ENCODE data around the gene CCNDBP1. TPM values are rescaled to one million over a fixed set of nuclear protein-coding genes. Genes with fewer than 3 reads are reported as not detected.

CCNDBP1 gene
- total RNA-seq, 1 experiment from 2014 or later, result 20.4 TPM

DNA sequence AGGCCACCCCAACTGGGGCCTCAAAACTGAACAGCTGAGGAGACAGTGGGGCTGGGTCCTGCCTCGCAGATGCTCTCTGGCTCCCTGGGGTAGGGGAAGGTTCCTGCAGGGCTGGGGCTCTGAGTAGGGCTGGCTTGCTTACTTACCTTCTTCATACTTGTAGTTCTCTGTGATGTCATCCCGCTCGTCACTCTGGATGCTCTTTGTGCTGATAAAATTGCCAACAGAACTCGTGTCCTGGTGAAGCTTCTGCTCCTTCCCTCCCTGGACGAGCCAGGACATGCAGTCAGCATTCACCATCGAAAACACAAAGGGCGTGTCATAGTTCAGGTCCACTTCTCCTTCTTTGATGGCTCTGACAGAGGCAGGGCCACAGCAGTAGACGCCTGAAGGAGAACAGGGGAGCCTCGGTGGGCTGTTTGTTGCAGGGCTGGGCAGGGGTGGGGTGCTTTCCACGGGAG lies 53.5 kb downstream of the CCNDBP1 start:
- CTCF ChIA-PET, result interaction anchor here (0.6 to 1.6 kb wide), 4 partner anchors 13 to 34 kb away, joined by 3 to 4 read pairs (median 4); no protein-coding TSS in a partner anchor
- H3K27ac Mint-ChIP-seq, result no peak overlapping the region
- no peaks in the 10 kb centered on the region for H3K9me3 Mint-ChIP-seq
- no peaks in the 10 kb centered on the region; the same call in 1 of the 2 replicates for H3K27me3 Mint-ChIP-seq (ENCODE audit: low read depth)
- POLR2A ChIA-PET, result no interaction called here
- no peaks in the 10 kb centered on the region for H3K4me1 Mint-ChIP-seq
- no peak overlapping the region for H3K4me3 Mint-ChIP-seq
- TF ChIP-seq, protein P1, sequence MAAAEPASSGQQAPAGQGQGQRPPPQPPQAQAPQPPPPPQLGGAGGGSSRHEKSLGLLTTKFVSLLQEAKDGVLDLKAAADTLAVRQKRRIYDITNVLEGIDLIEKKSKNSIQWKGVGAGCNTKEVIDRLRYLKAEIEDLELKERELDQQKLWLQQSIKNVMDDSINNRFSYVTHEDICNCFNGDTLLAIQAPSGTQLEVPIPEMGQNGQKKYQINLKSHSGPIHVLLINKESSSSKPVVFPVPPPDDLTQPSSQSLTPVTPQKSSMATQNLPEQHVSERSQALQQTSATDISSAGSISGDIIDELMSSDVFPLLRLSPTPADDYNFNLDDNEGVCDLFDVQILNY (CRISPR knock-in tag; IDR thresholded peaks at IDR 0.05), result no peak
- TF ChIP-seq ATF3 (CRISPR knock-in tag; conservative IDR thresholded peaks at IDR 0.05) (no peak), SMAD4 (CRISPR knock-in tag; IDR thresholded peaks at IDR 0.05) (no peak), OVOL2 (CRISPR knock-in tag; IDR thresholded peaks at IDR 0.05; ENCODE audit: borderline replicate concordance) (no peak), ZNF671 (CRISPR knock-in tag; IDR thresholded peaks at IDR 0.05) (no peak), PRRX2 (CRISPR knock-in tag; IDR thresholded peaks at IDR 0.05) (no peak), IRF2 (CRISPR knock-in tag; IDR thresholded peaks at IDR 0.05; ENCODE audit: borderline replicate concordance, low read depth) (no peak), CBFB (CRISPR knock-in tag; IDR thresholded peaks at IDR 0.05; ENCODE audit: low read depth) (no peak), ZBTB21 (CRISPR knock-in tag; IDR thresholded peaks at IDR 0.05; ENCODE audit: borderline replicate concordance) (no peak), ATF1 (CRISPR knock-in tag; IDR thresholded peaks at IDR 0.05) (no peak), ZNF219 (CRISPR knock-in tag; IDR thresholded peaks at IDR 0.05; ENCODE audit: borderline replicate concordance) (no peak), NR2C2 (CRISPR knock-in tag; IDR thresholded peaks at IDR 0.05) (no peak), GTF2I (CRISPR knock-in tag; conservative IDR thresholded peaks at IDR 0.05) (no peak), ZNF416 (CRISPR knock-in tag; IDR thresholded peaks at IDR 0.05) (no peak), ETV6 (CRISPR knock-in tag; IDR thresholded peaks at IDR 0.05) (no peak)
- TF ChIP-seq, protein P2, sequence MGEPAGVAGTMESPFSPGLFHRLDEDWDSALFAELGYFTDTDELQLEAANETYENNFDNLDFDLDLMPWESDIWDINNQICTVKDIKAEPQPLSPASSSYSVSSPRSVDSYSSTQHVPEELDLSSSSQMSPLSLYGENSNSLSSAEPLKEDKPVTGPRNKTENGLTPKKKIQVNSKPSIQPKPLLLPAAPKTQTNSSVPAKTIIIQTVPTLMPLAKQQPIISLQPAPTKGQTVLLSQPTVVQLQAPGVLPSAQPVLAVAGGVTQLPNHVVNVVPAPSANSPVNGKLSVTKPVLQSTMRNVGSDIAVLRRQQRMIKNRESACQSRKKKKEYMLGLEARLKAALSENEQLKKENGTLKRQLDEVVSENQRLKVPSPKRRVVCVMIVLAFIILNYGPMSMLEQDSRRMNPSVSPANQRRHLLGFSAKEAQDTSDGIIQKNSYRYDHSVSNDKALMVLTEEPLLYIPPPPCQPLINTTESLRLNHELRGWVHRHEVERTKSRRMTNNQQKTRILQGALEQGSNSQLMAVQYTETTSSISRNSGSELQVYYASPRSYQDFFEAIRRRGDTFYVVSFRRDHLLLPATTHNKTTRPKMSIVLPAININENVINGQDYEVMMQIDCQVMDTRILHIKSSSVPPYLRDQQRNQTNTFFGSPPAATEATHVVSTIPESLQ (CRISPR knock-in tag; IDR thresholded peaks at IDR 0.05), result no peak
- TF ChIP-seq, protein P3, sequence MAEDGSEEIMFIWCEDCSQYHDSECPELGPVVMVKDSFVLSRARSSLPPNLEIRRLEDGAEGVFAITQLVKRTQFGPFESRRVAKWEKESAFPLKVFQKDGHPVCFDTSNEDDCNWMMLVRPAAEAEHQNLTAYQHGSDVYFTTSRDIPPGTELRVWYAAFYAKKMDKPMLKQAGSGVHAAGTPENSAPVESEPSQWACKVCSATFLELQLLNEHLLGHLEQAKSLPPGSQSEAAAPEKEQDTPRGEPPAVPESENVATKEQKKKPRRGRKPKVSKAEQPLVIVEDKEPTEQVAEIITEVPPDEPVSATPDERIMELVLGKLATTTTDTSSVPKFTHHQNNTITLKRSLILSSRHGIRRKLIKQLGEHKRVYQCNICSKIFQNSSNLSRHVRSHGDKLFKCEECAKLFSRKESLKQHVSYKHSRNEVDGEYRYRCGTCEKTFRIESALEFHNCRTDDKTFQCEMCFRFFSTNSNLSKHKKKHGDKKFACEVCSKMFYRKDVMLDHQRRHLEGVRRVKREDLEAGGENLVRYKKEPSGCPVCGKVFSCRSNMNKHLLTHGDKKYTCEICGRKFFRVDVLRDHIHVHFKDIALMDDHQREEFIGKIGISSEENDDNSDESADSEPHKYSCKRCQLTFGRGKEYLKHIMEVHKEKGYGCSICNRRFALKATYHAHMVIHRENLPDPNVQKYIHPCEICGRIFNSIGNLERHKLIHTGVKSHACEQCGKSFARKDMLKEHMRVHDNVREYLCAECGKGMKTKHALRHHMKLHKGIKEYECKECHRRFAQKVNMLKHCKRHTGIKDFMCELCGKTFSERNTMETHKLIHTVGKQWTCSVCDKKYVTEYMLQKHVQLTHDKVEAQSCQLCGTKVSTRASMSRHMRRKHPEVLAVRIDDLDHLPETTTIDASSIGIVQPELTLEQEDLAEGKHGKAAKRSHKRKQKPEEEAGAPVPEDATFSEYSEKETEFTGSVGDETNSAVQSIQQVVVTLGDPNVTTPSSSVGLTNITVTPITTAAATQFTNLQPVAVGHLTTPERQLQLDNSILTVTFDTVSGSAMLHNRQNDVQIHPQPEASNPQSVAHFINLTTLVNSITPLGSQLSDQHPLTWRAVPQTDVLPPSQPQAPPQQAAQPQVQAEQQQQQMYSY (CRISPR knock-in tag; IDR thresholded peaks at IDR 0.05), result no peak
- TF ChIP-seq, protein P4, sequence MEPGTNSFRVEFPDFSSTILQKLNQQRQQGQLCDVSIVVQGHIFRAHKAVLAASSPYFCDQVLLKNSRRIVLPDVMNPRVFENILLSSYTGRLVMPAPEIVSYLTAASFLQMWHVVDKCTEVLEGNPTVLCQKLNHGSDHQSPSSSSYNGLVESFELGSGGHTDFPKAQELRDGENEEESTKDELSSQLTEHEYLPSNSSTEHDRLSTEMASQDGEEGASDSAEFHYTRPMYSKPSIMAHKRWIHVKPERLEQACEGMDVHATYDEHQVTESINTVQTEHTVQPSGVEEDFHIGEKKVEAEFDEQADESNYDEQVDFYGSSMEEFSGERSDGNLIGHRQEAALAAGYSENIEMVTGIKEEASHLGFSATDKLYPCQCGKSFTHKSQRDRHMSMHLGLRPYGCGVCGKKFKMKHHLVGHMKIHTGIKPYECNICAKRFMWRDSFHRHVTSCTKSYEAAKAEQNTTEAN (CRISPR knock-in tag; IDR thresholded peaks at IDR 0.05), result no peak
- DNase-seq (ENCODE audit: low spot score), result no peak
- ATAC-seq, result no peak
- no peaks in the 10 kb centered on the region for H3K36me3 Mint-ChIP-seq

All from WTC11 (cell line).